GM21737 (cell line): ENCODE data around the gene UTS2B.

Experiments
- ATAC-seq: cut with Tn5 transposase; IDR thresholded peaks from one replicate; pipeline ENCODE4 v1.9.1; 2021; ENCODE audit warnings: mild to moderate bottlenecking, moderate library complexity; ENCODE audit not compliant: unreplicated experiment

The UTS2B gene

GRCh38 chr3:191329654-191330529 is at the start of gene UTS2B:
UTS2B (minus strand) TSS chr3:191330526; CDS start chr3:191282189, 48,337 bp downstream.
- ATAC-seq: peak; percentile 18

- no peak for ATAC-seq
These were observed 49.7 kb upstream of the UTS2B start for GRCh38 chr3:191380001-191380400.

- ATAC-seq: no peak
These were observed 49.1 kb upstream of the UTS2B start for GRCh38 chr3:191379446-191379845.

GRCh38 chr3:191378142-191378812 is 48.0 kb upstream of the UTS2B start:
- no peak for ATAC-seq

- ATAC-seq: no peak
These were observed 46.3 kb upstream of the UTS2B start for GRCh38 chr3:191376516-191377141.

- no peak for ATAC-seq
These were observed 43.0 kb upstream of the UTS2B start for GRCh38 chr3:191373327-191373726.

- no peak for ATAC-seq
These were observed 41.8 kb upstream of the UTS2B start for GRCh38 chr3:191372122-191372521.

- no peak for ATAC-seq
These were observed 39.3 kb upstream of the UTS2B start for GRCh38 chr3:191369616-191370010.

- ATAC-seq: no peak
These were observed 38.7 kb upstream of the UTS2B start for GRCh38 chr3:191368755-191369615.

- no peak for ATAC-seq
These were observed 36.3 kb upstream of the UTS2B start for GRCh38 chr3:191366675-191367074.

GRCh38 chr3:191363221-191363620 is 32.9 kb upstream of the UTS2B start:
- no peak for ATAC-seq

- no peak for ATAC-seq
These were observed 32.3 kb upstream of the UTS2B start for GRCh38 chr3:191362524-191363090.

- ATAC-seq: no peak
These were observed 31.7 kb upstream of the UTS2B start for GRCh38 chr3:191362037-191362436.

- no peak for ATAC-seq
These were observed 31.1 kb upstream of the UTS2B start for GRCh38 chr3:191361456-191361855.

- ATAC-seq: no peak
These were observed 30.3 kb upstream of the UTS2B start for GRCh38 chr3:191360620-191361019.

- no peak for ATAC-seq
These were observed 28.6 kb upstream of the UTS2B start for GRCh38 chr3:191358929-191359328.

GRCh38 chr3:191357909-191358308 is 27.6 kb upstream of the UTS2B start:
- ATAC-seq: no peak

GRCh38 chr3:191356631-191357439 is 26.5 kb upstream of the UTS2B start:
- no peak for ATAC-seq

GRCh38 chr3:191355406-191355805 is 25.1 kb upstream of the UTS2B start:
- peak; percentile 66 for ATAC-seq
